GM18873 (cell line): Measurements from ENCODE around the gene CARS2.
"Not testable (repeated sequence)": the region's sequence is repeated elsewhere in the genome, so short reads cannot be mapped to it uniquely, and the experiment has no call there.

Experiments used
- ATAC-seq: cut with Tn5 transposase; IDR thresholded peaks from one replicate; pipeline ENCODE4 v1.9.1; 2021; ENCODE audit warnings: mild to moderate bottlenecking, moderate library complexity, moderate number of reproducible peaks; ENCODE audit not compliant: unreplicated experiment, low FRiP score

Gene CARS2

DNA sequence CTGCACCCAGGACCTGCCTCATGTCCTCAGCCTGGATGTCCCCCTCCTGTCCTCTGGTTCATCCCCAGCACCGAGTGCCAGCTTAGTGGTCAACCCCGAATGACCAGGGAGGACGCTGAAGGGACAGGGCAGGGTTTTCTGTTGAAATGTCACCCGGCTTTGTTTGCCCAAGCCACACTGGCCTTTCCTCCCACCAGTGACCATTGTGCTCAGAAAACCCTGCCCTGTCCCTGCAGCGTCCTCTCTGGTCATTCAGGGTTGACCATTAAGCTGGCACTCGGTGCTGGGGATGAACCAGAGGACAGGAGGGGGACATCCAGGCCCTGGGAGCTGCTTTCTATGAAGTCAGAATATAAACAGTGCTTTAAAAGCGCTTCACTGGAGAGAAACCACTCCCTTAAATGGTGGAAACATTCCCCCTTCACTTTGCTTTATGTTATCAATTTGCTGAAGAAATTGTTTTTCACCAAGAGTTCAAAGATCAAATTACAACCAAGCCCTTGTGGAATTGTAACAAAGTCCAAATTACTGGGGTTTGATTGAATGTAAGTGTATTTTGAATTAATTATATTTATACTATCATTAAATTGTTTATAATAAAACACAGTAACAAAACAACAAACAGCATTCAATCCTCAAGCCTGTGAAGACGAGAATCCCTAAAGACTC is 21.4 kb downstream of the CARS2 start:
- no peak for ATAC-seq

DNA sequence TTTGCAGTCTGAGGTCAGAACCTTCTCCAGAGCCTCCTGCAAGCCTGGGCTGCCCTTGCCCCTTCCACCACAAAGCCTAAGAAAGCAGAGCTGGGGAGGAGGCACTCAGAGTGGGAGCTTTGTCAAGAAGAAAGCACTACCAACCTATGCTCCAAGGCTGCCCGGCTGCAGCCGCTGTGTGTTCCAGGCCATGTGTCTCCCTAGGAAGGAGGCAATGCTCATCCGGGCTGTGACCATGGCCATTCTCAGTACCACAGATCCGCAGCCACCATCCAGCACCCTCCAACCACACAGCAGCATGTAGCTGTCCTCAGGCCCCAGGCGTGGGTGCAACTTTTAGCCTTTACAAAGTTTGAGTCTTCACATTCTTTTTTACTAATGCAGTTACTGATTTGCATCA is 22.0 kb downstream of the CARS2 start:
- ATAC-seq, result no peak

DNA sequence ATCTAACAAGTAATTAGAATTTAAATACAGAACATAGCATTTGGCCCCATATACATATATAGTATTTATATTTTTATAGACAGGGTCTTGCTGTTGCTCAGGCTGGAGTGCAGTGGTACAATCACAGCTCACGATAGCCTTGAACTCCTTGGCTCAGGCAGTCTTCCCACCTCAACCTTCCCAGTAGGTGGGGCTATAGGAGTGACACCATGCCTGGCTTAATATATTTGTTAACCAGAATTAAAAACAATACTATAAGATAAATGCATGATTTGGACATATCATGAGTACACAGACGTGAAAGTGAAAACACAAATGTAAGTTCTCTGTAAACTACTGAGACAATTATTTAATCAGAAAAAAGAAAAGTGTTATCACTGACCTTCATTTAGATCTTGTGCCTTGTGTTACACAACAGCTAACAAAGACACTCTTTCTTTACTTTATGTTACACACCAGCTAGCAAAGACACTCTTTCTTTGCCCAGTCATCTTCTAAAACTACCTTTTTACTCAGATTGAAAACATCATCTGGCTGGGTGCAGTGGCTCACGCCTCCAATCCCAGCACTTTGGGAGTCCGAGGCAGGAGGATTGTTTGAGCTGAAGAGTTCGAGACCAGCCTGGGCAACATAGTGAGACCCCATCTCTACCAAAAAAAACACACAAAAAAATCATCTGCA is 22.6 kb downstream of the CARS2 start:
- ATAC-seq, result no peak

DNA sequence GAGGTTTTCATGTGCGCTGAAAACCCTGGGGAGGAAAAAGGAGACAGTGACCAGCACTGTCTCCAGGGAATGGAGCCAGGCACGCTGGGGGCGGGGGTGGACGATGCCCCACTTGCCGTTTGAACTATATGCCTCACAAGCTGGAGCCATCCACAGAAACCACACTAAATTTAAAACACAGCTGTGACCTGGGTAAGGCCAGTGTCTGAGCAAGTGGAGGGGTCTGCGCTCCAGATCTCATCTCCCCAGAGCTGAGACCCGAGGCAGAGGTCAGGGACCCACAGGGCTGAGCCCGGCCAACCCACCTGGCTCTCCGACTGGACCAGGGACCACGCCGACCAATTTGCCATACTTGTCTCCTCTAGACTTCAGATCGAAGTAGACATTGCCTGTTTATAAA is 23.2 kb downstream of the CARS2 start:
- no peak for ATAC-seq

DNA sequence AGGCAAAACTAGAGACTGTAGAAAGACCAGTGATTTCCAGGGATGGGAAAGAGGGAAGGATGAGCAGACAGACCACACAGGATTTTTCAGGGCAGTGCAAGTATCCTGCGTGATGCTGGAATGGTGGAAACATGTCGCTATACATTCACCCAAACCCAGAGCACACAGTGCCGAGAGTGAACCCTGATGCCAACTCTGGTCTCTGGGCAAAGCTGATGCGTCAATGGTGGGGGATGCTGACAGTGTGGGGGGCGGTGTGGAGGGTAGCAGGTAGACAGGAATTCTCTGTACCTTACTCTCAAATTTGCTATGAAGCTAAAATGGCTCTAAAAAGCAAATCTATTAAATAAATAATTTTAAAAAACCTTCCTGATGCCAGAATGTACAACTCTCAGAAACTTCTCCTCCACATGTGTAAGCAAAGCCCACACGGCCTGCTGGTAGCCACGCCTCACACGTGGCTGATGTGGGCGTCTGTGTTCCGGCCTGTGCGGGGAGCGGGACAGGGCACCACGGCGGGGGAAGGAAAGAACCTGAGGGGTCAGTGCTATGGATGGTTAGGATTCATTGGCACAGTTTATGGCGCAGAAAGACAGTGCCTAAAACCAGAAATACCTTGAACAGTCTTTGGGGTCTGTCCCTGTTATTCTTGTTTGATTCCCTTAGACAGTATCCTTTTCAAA is 23.9 kb downstream of the CARS2 start:
- ATAC-seq, result no peak

DNA sequence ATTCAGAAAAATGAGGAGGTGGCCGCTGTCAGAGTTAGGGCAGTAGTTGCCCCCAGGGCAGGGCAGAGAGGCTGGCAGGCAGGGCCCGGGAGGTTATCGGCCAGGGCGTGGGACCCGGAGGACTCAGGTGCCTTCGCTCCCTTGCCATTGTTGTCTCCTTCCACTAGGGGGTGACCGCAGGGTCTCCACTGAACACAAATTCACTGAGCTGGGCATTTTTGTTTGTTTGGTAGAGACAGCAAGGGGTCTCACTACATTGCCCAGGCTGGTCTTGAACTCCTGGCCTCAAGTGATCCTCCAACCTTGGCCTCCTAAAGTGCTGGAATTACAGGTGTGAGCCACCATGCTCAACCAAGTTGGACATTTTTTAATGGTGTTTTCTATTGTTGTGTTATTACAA is 25.1 kb downstream of the CARS2 start:
- no peak for ATAC-seq

DNA sequence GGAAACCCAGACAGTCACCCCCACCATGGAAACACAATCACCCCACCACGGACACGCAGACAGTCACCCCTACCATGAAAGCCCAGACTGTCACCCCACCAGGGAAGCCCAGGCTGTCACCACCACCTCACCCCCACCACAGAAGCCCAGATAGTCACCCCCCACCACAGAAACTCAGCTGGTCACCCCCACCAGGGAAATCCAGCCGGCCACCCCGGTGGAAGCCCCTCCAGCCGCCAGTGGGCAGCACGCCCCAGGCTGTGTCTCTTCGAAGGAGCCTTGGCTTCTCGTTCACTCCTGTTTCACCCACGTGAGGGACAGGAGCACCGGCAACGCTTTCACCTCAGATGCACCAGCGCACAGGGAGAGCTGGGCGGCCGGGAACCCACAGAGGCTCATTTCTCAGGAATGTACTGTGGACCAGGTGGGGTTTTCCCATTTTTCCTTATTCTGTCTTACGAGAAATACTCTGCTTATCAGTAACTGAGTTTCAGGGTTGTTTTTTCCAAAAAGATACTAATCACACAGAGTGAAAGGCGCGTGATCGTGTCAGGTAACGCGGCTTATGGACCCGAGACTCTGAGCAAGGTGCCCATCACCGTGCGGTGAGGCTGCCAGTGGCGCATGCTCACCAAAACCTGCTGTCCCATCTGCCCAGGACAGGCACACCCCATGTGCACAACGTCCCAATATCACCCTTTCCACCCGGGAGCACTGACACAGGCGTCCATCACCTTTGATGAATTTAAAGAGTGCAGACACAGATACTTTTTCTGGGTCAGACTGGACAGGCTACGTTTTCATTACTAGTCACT is 28.0 kb downstream of the CARS2 start:
- no peak for ATAC-seq

DNA sequence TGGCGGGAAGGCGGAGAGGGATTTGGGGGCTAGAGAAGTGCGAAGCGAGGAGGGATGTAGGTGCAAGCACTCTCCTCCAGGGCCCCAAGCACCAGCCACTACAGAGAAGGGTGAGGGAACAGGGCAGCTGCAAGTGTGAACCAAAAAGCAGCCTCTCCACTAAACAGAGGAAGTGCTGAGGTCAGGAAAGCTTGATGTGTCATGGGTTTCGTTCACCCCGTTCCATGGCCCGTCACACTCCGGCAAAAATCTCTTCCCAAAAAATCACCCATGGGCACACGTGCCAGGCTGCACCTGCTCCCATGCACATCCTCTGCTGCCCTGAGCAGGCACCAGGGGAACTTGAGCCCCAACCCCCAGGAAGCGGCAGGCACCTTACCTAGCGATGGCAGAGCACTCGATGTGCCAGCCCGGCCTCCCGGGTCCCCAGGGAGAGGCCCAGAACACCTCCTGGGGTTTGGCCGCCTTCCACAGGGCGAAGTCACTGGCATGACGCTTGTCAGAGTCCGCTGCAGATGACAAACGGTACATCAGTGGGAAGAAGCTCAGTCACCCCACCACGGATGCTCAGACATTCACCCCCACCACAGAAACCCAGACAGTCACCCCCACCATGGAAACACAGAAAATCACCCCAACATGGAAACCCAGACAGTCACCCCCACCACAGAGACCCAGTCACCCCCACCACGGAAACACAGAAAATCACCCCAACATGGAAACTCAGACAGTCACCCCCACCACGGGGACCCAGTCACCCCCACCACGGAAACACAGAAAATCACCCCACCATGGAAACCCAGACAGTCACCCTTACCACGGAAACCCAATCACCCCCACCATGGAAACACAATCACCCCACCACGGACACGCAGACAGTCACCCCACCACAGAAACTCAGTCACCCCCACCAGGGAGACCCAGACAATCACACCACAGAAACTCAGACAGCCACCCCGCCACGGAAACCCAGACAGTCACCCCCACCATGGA is 29.0 kb downstream of the CARS2 start:
- ATAC-seq, result peak; percentile 68

DNA sequence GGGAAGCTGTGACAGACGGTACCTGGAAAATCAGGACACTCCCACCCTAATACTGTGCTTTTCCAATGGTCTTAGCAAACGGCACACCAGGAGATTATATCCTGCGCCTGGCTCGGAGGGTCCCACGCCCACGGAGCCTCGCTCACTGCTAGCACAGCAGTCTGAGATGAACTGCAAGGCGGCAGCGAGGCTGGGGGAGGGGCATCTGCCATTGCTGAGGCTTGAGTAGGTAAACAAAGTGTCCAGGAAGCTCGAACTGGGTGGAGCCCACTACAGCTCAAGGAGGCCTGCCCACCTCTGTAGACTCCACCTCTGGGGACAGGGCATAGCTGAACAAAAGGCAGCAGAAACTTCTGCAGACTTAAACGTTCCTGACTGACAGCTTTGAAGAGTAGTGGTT is 36.1 kb downstream of the CARS2 start:
- not testable (repeated sequence) for ATAC-seq

DNA sequence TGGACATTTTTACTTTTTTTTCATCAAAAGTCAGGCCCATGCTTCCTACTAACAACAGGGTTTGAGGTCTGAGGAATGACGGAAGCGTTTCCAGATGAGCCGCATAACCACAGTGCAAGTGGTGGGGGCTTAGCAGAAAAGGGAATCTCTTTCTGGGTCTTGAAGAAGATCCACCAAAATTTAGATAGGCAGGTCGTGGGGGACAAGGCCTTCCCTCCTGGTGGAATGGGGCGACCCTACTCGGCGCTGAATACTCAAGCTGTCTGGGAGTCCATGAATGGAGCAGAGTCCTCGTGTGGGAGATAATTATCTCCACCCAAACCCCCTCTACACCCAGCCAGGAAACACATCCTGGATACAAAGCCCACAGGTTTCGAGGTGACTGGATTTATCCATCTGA is 36.9 kb downstream of the CARS2 start:
- no peak for ATAC-seq

DNA sequence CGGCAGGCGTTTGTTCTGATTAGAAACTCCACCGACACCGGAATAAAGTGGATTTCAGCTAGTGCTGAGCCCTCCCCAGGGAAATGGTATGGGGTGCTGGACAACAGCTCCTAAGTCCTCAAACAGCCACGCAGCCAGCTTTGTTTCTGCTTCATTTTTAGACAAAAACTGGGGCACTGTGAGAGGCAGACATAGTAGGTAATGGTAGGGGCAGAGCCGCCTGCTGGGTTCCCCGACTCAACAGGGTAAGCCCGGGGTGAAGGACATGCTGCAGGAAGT is 39.7 kb downstream of the CARS2 start:
- ATAC-seq, result no peak

DNA sequence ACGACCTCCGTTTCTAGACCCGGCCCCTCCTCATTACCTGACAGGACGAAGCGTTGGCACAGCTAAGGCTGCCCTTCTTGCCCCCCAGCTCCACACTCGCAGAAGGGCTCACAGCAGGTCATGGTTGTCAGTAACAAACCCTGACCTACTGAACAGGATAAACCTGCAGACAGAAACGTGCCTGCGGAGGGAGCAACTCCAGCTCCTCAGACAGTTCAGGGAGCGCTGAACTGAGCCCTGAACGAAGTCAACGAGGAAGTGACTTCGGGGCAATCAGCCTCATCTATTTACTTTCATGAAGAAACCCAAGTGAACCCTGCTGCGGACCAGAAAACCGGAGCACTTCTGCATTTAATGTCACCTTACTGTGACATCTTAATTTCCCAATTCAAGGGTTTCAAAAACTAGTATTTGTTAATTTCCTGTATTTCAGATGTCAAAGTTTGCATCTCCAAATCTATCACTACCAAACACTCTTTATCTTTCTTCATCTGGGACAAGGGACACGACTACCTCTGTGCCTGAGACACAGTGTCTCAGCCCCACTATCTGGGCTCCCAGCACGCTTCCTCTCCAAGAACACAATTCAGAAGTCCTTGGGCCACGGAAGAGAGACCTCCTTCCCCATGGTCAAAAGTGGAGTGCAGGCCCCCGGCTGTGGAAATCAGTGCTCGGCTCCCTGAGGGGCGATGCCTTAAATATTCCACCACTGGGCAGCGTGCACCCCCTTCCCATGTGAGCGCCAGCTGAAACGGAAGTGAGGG is 40.2 kb downstream of the CARS2 start:
- no peak for ATAC-seq

DNA sequence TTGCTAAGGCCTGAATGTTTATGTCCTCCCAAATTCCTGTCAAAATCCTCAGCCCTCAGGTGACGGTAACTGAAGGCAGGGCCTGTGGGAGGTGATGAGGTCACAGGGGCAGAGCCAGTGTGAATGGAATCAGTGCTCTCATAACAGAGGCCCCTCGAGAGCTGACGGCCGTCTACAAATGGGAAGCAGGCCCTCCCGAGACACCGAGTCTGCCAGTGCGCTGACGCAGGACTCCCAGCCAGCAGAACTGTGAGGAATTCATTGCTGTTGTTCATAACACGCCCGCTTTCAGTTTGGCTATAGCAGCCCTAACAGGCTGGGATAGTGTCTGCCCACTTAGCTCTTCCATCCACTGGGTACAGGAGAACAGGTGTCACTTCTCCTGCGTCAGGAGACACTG is 41.2 kb downstream of the CARS2 start:
- ATAC-seq, result no peak

DNA sequence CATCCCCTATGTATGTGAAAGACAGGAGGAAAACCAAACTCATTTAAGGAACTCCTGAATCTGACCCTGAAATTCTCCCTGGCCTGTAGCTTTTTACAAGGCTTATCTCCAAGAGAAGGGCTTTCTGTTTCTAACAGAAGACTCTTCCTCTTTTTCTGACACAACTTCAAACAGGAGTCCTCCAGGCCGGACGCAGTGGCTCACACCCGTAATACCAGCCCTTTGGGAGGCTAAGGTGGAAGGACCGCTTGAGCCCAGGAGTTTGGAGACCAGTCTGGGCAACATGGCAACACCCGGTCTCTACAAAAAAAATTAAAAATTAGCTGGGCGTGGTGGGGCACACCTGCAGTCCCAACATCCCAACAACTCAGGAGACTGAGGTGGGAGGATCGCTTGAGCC is 41.9 kb downstream of the CARS2 start:
- no peak for ATAC-seq

DNA sequence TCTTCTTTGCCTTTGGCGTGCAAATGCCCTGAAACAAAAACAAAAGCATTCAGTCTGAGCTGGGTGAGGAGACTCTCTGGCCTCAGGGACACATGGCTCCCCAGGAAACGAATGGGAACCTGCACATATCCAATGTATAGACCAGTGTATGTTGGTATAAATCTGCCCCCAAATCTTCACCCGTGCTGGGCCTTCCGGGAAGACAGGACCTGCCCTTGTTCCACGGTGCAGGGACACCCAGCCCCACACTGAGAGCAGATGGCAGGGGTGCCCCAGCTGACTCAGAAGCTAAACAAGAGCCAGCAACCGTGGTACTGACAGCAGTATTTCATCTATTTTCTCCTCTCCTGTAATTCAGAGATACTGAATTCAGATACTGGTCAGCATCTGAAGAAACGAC is 42.4 kb downstream of the CARS2 start:
- no peak for ATAC-seq

DNA sequence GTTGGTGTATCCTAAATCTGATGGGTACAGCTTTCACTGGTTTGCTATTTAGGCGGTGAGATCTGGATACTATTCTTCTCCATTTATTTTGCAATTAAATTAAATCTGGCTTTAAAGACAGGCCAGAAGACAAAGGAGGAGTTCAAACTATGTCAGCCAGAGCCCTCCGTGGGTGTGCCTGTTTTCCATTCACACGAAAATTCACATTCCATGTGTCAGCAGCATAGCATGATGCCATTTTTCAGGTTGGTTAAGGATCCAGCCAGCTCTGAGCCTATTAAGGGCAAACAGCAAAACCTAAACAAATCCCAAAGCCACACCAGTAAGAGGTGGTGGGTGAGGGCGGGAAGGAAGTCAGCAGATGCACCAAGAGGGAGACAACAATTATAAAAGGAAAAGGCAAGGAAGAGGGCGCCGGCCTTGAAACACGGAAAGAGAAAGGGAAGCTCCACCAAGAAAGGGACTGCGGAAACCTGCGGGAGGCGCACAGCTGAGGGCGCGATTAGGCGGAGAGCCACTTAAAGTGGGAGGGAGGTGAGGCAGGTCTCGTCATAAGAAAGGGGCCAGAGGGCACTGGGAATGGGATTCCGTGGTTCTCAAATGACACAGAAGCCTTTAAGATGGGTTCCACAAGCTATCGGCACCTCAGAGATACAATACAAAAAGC is 43.0 kb downstream of the CARS2 start:
- ATAC-seq, result no peak

DNA sequence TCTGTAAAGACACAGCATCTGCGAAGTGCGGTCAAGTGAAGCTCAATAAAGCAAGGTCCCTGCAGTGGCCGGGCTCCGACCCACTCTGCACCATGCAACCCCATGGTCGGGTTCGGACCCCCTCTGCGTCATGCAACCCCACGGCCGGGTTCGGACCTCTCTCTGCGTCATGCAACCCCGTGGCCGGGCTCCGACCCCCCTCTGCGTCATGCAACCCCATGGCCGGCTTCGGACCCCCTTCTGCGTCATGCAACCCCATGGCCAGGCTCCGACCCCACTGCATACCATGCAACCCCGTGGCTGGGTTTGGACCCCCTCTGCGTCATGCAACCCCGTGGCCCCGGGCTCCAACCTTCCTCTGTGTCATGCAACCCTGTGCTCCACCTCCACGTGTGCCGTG is 43.8 kb downstream of the CARS2 start:
- no peak for ATAC-seq

DNA sequence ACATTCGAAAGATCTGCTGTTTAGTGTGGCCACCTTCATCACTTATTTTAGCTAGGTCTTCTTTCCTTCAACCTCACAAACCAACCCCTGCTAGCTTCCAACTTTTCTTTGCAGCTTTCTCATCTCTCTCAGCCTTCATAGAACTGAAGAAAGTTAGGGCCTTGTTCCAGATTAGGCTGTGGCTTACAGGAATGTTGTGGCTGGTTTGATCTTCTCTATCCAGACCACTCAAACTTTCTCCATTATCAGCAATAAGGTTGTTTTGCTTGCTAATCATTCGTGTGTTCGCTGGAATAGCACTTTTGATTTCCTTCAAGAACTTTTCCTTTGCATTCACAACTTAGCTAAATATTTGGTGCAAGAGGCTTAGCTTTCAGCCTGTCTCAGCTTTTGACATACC is 44.7 kb downstream of the CARS2 start:
- ATAC-seq, result no peak
